AG04450 (cell line): ENCODE data around the gene CALD1. TPM values are rescaled to one million over a fixed set of nuclear protein-coding genes. Genes with fewer than 3 reads are reported as not detected.

Experiments used
- CTCF ChIA-PET: fragments of 300-600, 350-600 bp; formaldehyde crosslinking; extraction: SDS; loops from one replicate; lab custom pipeline; 2022; ENCODE audit warnings: antibody characterized with exemption, inconsistent platforms; lab: Charles Lee
- POLR2A ChIA-PET: fragments of 350-600 bp; formaldehyde crosslinking; extraction: SDS; loops from one replicate; lab custom pipeline; 2021; ENCODE audit warnings: antibody characterized with exemption, inconsistent platforms; lab: Yijun Ruan, JAX
- DNase-seq: peaks from one replicate; pipeline ENCODE4 v3.0.0-alpha.2; 2011; ENCODE audit warnings: low read depth, low spot score
- H3K27ac ChIP-seq: one replicate; pipeline ENCODE4 v1.5.1; 2012; ENCODE audit warnings: low read depth, low read length, control low read depth
- H3K27me3 ChIP-seq: one replicate; pipeline ENCODE4 v1.6.0; 2012; ENCODE audit warnings: low read length; ENCODE audit not compliant: control insufficient read depth, insufficient read depth
- H3K4me3 ChIP-seq: 2 replicates; pipeline ENCODE4 v1.5.1; 2011; ENCODE audit warnings: mild to moderate bottlenecking, low read depth, low read length, control low read depth
- H3K9me3 ChIP-seq: 2 replicates; pipeline ENCODE4 v1.5.1; 2012; ENCODE audit warnings: low read length; ENCODE audit not compliant: control insufficient read depth, insufficient read depth
- polyA plus RNA-seq: library from polyadenylated mRNA; depleted of rRNA; stranded (reverse); fragments of >200 nt; gene quantifications from 2 replicates; pipeline ENCODE4 v1.2.3, GENCODE V29; 2011
- TF ChIP-seq, protein P1 (sequence below): IDR thresholded peaks from 2 replicates; pipeline ENCODE4 v1.5.1; 2011; ENCODE audit warnings: low read depth, low read length, control low read depth, inconsistent platforms

CALD1 gene
- polyA plus RNA-seq, 1 experiment = 804 TPM

GRCh38 chr7:134943785-134944400, 164.5 kb downstream of the CALD1 start:
- POLR2A ChIA-PET = no interaction called here
- DNase-seq = no peak
- no peak overlapping the region for H3K4me3 ChIP-seq

DNA sequence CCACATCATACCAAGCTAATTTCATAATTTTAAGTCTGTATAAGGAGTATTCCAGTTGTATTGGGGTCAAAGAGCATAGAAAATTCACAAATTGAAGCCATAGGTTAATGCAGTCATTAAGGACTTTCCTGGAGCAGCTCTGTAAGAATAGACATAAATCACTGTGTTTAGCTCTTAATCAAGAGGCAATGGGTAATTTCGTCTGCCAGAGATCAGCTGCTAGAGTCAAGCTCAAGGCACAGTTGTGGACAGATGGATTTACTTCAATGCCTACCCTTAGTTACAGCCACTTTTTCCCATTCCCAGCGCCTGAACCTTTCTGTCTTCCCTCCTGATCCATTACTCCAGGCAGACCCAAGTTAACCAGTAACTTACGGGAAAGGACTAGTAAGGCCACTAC, 166.3 kb downstream of the CALD1 start:
- H3K4me3 ChIP-seq = no peak overlapping the region
- ChIA-PET POLR2A (no interaction called here), CTCF (interaction anchor here (1.4 to 3.4 kb wide), 2 partner anchors 9 to 256 kb away, joined by 9 to 15 read pairs; no protein-coding TSS in a partner anchor)

More at GRCh38 chr7:134943785-134944400, 164.5 kb downstream of the CALD1 start:
- Histone ChIP-seq H3K27ac (no peak overlapping the region), H3K9me3 (no peaks in the 10 kb centered on the region), H3K27me3 (no peaks in the 10 kb centered on the region)
- TF ChIP-seq, protein P1, sequence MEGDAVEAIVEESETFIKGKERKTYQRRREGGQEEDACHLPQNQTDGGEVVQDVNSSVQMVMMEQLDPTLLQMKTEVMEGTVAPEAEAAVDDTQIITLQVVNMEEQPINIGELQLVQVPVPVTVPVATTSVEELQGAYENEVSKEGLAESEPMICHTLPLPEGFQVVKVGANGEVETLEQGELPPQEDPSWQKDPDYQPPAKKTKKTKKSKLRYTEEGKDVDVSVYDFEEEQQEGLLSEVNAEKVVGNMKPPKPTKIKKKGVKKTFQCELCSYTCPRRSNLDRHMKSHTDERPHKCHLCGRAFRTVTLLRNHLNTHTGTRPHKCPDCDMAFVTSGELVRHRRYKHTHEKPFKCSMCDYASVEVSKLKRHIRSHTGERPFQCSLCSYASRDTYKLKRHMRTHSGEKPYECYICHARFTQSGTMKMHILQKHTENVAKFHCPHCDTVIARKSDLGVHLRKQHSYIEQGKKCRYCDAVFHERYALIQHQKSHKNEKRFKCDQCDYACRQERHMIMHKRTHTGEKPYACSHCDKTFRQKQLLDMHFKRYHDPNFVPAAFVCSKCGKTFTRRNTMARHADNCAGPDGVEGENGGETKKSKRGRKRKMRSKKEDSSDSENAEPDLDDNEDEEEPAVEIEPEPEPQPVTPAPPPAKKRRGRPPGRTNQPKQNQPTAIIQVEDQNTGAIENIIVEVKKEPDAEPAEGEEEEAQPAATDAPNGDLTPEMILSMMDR = no peak
- CTCF ChIA-PET = interaction anchor here (0.6 to 3.4 kb wide), 5 partner anchors 10 to 254 kb away, joined by 3 to 15 read pairs (median 8); no protein-coding TSS in a partner anchor

GRCh38 chr7:134946260-134946659, 166.8 kb downstream of the CALD1 start:
- DNase-seq = no peak
- TF ChIP-seq, protein P1 = no peak
- Histone ChIP-seq H3K27me3 (no peaks in the 10 kb centered on the region), H3K27ac (no peak overlapping the region), H3K9me3 (no peaks in the 10 kb centered on the region), H3K4me3 (no peak overlapping the region)
- CTCF ChIA-PET = interaction anchor here (1.4 to 3.4 kb wide), 2 partner anchors 8 to 257 kb away, joined by 9 to 15 read pairs; no protein-coding TSS in a partner anchor
- POLR2A ChIA-PET = no interaction called here

More for the DNA sequence above, 166.3 kb downstream of the CALD1 start:
- no peak for DNase-seq
- TF ChIP-seq, protein P1 = no peak
- no peaks in the 10 kb centered on the region for H3K9me3 ChIP-seq
- no peaks in the 10 kb centered on the region for H3K27me3 ChIP-seq
- no peak overlapping the region for H3K27ac ChIP-seq

GRCh38 chr7:134947329-134947728, 167.9 kb downstream of the CALD1 start:
- Histone ChIP-seq H3K9me3 (no peaks in the 10 kb centered on the region), H3K27me3 (no peaks in the 10 kb centered on the region), H3K27ac (no peak overlapping the region), H3K4me3 (no peak overlapping the region)
- no peak for DNase-seq
- TF ChIP-seq, protein P1 = no peak
- POLR2A ChIA-PET = no interaction called here
- CTCF ChIA-PET = interaction anchor here (1.6 to 3.4 kb wide), 2 partner anchors 257 to 258 kb away, joined by 8 to 15 read pairs; no protein-coding TSS in a partner anchor

GRCh38 chr7:134947831-134948230, 168.4 kb downstream of the CALD1 start:
- ChIA-PET CTCF (interaction anchor here (1.1 to 1.6 kb wide), 2 partner anchors 224 to 258 kb away, joined by 4 to 8 read pairs; no protein-coding TSS in a partner anchor), POLR2A (no interaction called here)
- H3K4me3 ChIP-seq = no peak overlapping the region
- TF ChIP-seq, protein P1 = no peak
- no peaks in the 10 kb centered on the region for H3K9me3 ChIP-seq
- no peak overlapping the region for H3K27ac ChIP-seq
- no peak for DNase-seq
- no peaks in the 10 kb centered on the region for H3K27me3 ChIP-seq
